HCT116 (cell line): Measurements from ENCODE around the gene FAM193A. TPM values are rescaled to one million over a fixed set of nuclear protein-coding genes. Genes with fewer than 3 reads are reported as not detected.

ENCODE experiments used
- ATAC-seq: fragments of 200-7000 bp; cut with Tn5 transposase; 2 replicates; pipeline ENCODE4 v1.9.1; 2020; ENCODE audit warnings: mild to moderate bottlenecking, moderate library complexity
- BruUV-seq: library from RNA; stranded (reverse); fragments of 400-500 nt; replicated peaks from 2 replicates; lab custom pipeline; 2021; lab: Mats Ljungman, UMichigan
- CTCF ChIA-PET: fragments of 300-600 bp; sonication (Branson Sonifier 250); formaldehyde crosslinking; loops from one replicate; lab custom pipeline; 2021; ENCODE audit warnings: antibody characterized with exemption; lab: Charles Lee
- POLR2A ChIA-PET: fragments of 300-600, 350-600 bp; sonication (Branson Sonifier 250); formaldehyde crosslinking; loops from one replicate; lab custom pipeline; 2021; ENCODE audit warnings: antibody characterized with exemption; lab: Charles Lee
- RAD21 ChIA-PET, 2 experiments: fragments of 300-600 bp; sonication (Branson Sonifier 250); formaldehyde crosslinking; loops; one replicate each; lab custom pipeline; 2023; ENCODE audit warnings: low total read pairs in 2 of 2; ENCODE audit not compliant: uncharacterized antibody in 2 of 2, unreplicated experiment in 2 of 2, low non-redundant PET in 1 of 2; lab: Charles Lee
- DNase-seq: peaks from one replicate; pipeline ENCODE4 v3.0.0-alpha.2; 2010; ENCODE audit warnings: low read depth, low spot score
- H2AFZ ChIP-seq: fragments of 200-600 bp; shearing (Covaris generic), sonication (generic); 2 replicates; pipeline ENCODE4 v1.6.1; 2017; ENCODE audit warnings: low read depth, mixed run types, mixed read lengths, antibody characterized with exemption, low read length; ENCODE audit not compliant: poor library complexity, severe bottlenecking
- H3K27ac ChIP-seq: 2 replicates; pipeline ENCODE4 v1.5.1; 2012; ENCODE audit warnings: low read depth, low read length
- H3K27me3 ChIP-seq: fragments of 200-600 bp; sonication (generic); 2 replicates; pipeline ENCODE4 v1.6.1; 2016; ENCODE audit warnings: mixed run types, low read length, mixed read lengths; ENCODE audit not compliant: insufficient read depth
- H3K36me3 ChIP-seq, 2 experiments: fragments of 200-500 bp in 1 of 2; fragments of 200-600 bp in 1 of 2; sonication (Bioruptor generic) in 1 of 2; sonication (generic) in 1 of 2; 2 replicates each; pipeline versions ENCODE4 v1.5.1 to v1.6.1; 2014 to 2016; ENCODE audit warnings: low read length in 2 of 2, inconsistent platforms in 1 of 2, mixed read lengths in 1 of 2, mixed run types in 1 of 2; ENCODE audit not compliant: insufficient read depth in 2 of 2, control insufficient read depth in 1 of 2
- H3K4me1 ChIP-seq, 2 experiments: fragments of 200-600 bp in 1 of 2; sonication (generic) in 1 of 2; 2 replicates each; pipeline versions ENCODE4 v1.5.1 to v1.6.1; 2012 to 2017; ENCODE audit warnings: low read length in 2 of 2, inconsistent platforms in 1 of 2, mild to moderate bottlenecking in 1 of 2, mixed read lengths in 1 of 2, mixed run types in 1 of 2, moderate library complexity in 1 of 2; ENCODE audit not compliant: insufficient read depth in 2 of 2, control insufficient read depth in 1 of 2
- H3K4me2 ChIP-seq: fragments of 200-600 bp; sonication (generic); 2 replicates; pipeline ENCODE4 v1.6.1; 2017; ENCODE audit warnings: mixed run types, low read length, mixed read lengths
- H3K4me3 ChIP-seq, 2 experiments: fragments of 200-600 bp in 1 of 2; sonication (generic) in 1 of 2; replicated peaks in 1 of 2; 2 replicates each; pipeline ENCODE4 v1.5.1; 2011 to 2016; ENCODE audit warnings: low read length in 2 of 2, control low read depth in 1 of 2, low read depth in 1 of 2, mild to moderate bottlenecking in 1 of 2, mixed read lengths in 1 of 2, mixed run types in 1 of 2
- H3K79me2 ChIP-seq: fragments of 200-600 bp; sonication (generic); 2 replicates; pipeline ENCODE4 v1.6.1; 2017; ENCODE audit warnings: mild to moderate bottlenecking, mixed run types, low read length, moderate library complexity, mixed read lengths; ENCODE audit not compliant: insufficient read depth
- H3K9ac ChIP-seq: fragments of 200-600 bp; sonication (generic); 2 replicates; pipeline ENCODE4 v1.6.1; 2016; ENCODE audit warnings: low read length, mixed read lengths
- H3K9me2 ChIP-seq: fragments of 200-600 bp; sonication (generic), shearing (Covaris generic); 2 replicates; pipeline ENCODE4 v1.6.1; 2017; ENCODE audit warnings: mixed run types, mild to moderate bottlenecking, moderate library complexity; ENCODE audit not compliant: insufficient read depth
- H3K9me3 ChIP-seq, 2 experiments: fragments of 200-500 bp in 1 of 2; fragments of 200-600 bp in 1 of 2; sonication (Bioruptor generic) in 1 of 2; sonication (generic) in 1 of 2; 2 replicates each; pipeline ENCODE4 v1.6.1; 2014 to 2017; ENCODE audit warnings: low read length in 2 of 2, mixed read lengths in 2 of 2, inconsistent platforms in 1 of 2, low read depth in 1 of 2, mild to moderate bottlenecking in 1 of 2, mixed run types in 1 of 2, moderate library complexity in 1 of 2; ENCODE audit not compliant: control insufficient read depth in 1 of 2, insufficient read depth in 1 of 2
- H4K20me1 ChIP-seq: fragments of 200-600 bp; sonication (generic), shearing (Covaris generic); 2 replicates; pipeline ENCODE4 v1.6.1; 2017; ENCODE audit warnings: mixed run types, mild to moderate bottlenecking, moderate library complexity; ENCODE audit not compliant: insufficient read depth
- CBX3 ChIP-seq: IDR thresholded peaks from 2 replicates; pipeline ENCODE4 v1.6.1; 2012; ENCODE audit warnings: low read depth
- EGR1 ChIP-seq: IDR thresholded peaks from 2 replicates; pipeline ENCODE4 v1.6.1; 2012; ENCODE audit warnings: low read depth
- ELF1 ChIP-seq: IDR thresholded peaks from 2 replicates; pipeline ENCODE4 v1.6.1; 2012; ENCODE audit warnings: low read depth, borderline replicate concordance
- EZH2phosphoT487 ChIP-seq: fragments of 200-600 bp; IDR thresholded peaks from 2 replicates; pipeline ENCODE4 v1.6.1; 2018; ENCODE audit warnings: antibody characterized with exemption, borderline replicate concordance
- JUND ChIP-seq: IDR thresholded peaks from 2 replicates; pipeline ENCODE4 v1.6.1; 2012
- REST ChIP-seq: IDR thresholded peaks from 2 replicates; pipeline ENCODE4 v1.6.1; 2012; ENCODE audit warnings: low read depth
- SP1 ChIP-seq: IDR thresholded peaks from 2 replicates; pipeline ENCODE4 v1.6.1; 2012; ENCODE audit warnings: low read depth
- SRF ChIP-seq: IDR thresholded peaks from 2 replicates; pipeline ENCODE4 v1.6.1; 2012; ENCODE audit warnings: low read depth
- YY1 ChIP-seq: IDR thresholded peaks from 2 replicates; pipeline ENCODE4 v1.6.1; 2011; ENCODE audit warnings: low read length, low read depth, moderate library complexity, mild to moderate bottlenecking; ENCODE audit not compliant: insufficient replicate concordance; ENCODE audit errors: extremely low read depth
- ZBTB33 ChIP-seq: IDR thresholded peaks from 2 replicates; pipeline ENCODE4 v1.6.1; 2011; ENCODE audit warnings: mild to moderate bottlenecking, low read length, moderate library complexity; ENCODE audit not compliant: insufficient replicate concordance; ENCODE audit errors: extremely low read depth
- intact Hi-C: fragments of 100-400 bp; cut with micrococcal nuclease; formaldehyde crosslinking; loops from 2 replicates; pipeline ENCODE4 v1.10.0; 2022
- total RNA-seq: library from RNA; stranded (reverse); gene quantifications from one replicate; pipeline ENCODE4 v1.2.1, GENCODE V29; 2021; ENCODE audit not compliant: unreplicated experiment

The FAM193A gene
- total RNA-seq, 1 experiment from 2014 or later = 15.7 TPM

GRCh38 chr4:2781911-2782310 lies 245.5 kb downstream of the FAM193A start:
- Histone ChIP-seq H3K9ac (no peak overlapping the region), H3K4me1 (peaks cover 0 to 6% of the 10 kb centered on the region in 2 experiments; a peak in 1 of 4 replicates), H3K4me3 (no peak overlapping the region), H4K20me1 (no peaks in the 10 kb centered on the region), H3K9me2 (no peaks in the 10 kb centered on the region), H3K27ac (no peak overlapping the region), H3K4me2 (no peak overlapping the region), H3K36me3 (no peaks in the 10 kb centered on the region), H3K9me3 (no peaks in the 10 kb centered on the region), H3K27me3 (no peaks in the 10 kb centered on the region), H3K79me2 (no peaks in the 10 kb centered on the region), H2AFZ (no peak overlapping the region)
- ATAC-seq (no peak), DNase-seq (no peak)
- CTCF ChIA-PET = no interaction called here
- TF ChIP-seq REST (no peak), SP1 (no peak), EZH2phosphoT487 (no peak), ZBTB33 (no peak), EGR1 (no peak), YY1 (no peak), CBX3 (no peak), ELF1 (no peak), SRF (no peak), JUND (no peak)
- POLR2A ChIA-PET = no interaction called here
- BruUV-seq = no TSS peak
- RAD21 ChIA-PET = no interaction called here
- intact Hi-C loops = no loop called here

Other genes with a start within 250 kb of the FAM193A start
- gene ZFYVE28, start 118.0 kb upstream of the FAM193A start, total RNA-seq = 19.2 TPM
- gene CFAP99, start 117.7 kb upstream of the FAM193A start, total RNA-seq = 0.42 TPM
- 62.3 TPM for gene RNF4, start 67.5 kb upstream of the FAM193A start, total RNA-seq
- gene TNIP2, start 219.7 kb downstream of the FAM193A start, total RNA-seq = 41.0 TPM